Mesothelial cell of epicardium (in vitro differentiated cells): Measurements from ENCODE around the gene DPP4. TPM values are rescaled to one million over a fixed set of nuclear protein-coding genes. Genes with fewer than 3 reads are reported as not detected.
"Not testable (repeated sequence)": the region's sequence is repeated elsewhere in the genome, so short reads cannot be mapped to it uniquely, and the experiment has no call there.

Experiments used
- DNase-seq, 2 experiments: peaks; one replicate each; pipeline ENCODE4 v3.0.0; 2021; ENCODE audit warnings: low spot score in 2 of 2; ENCODE audit not compliant: unreplicated experiment in 2 of 2
- H3K27ac Mint-ChIP-seq: 2 replicates; pipeline ENCODE4 v1.8.0; 2021; ENCODE audit warnings: mixed read lengths
- H3K27me3 Mint-ChIP-seq: 2 replicates; pipeline ENCODE4 v1.8.0; 2021; ENCODE audit warnings: low read depth, mixed read lengths
- H3K36me3 Mint-ChIP-seq: 2 replicates; pipeline ENCODE4 v1.8.0; 2021; ENCODE audit warnings: mixed read lengths
- H3K4me1 Mint-ChIP-seq: 2 replicates; pipeline ENCODE4 v1.8.0; 2021; ENCODE audit warnings: mixed read lengths
- H3K4me3 Mint-ChIP-seq: 2 replicates; pipeline ENCODE4 v1.8.0; 2021; ENCODE audit warnings: mild to moderate bottlenecking, moderate library complexity, mixed read lengths
- H3K9me3 Mint-ChIP-seq: 2 replicates; pipeline ENCODE4 v1.8.0; 2021; ENCODE audit warnings: mixed read lengths
- CTCF ChIP-seq: fragments of 200-600 bp; sonication (generic); IDR thresholded peaks from one replicate; pipeline ENCODE4 v1.5.0; 2021; ENCODE audit warnings: antibody characterized with exemption; ENCODE audit not compliant: unreplicated experiment
- total RNA-seq: library from RNA; stranded (reverse); gene quantifications from 3 replicates; pipeline ENCODE4 v1.2.1, GENCODE V29; 2021

DPP4 gene
- total RNA-seq, 1 donor from 2014 or later, result 8.2 TPM

- Mint-ChIP-seq H3K4me3 (no peak overlapping the region), H3K27ac (no peak overlapping the region), H3K36me3 (peaks cover 7% of the 10 kb centered on the region), H3K27me3 (peaks cover 1% of the 10 kb centered on the region), H3K9me3 (peaks cover 18% of the 10 kb centered on the region), H3K4me1 (no peaks in the 10 kb centered on the region)
- TF ChIP-seq CTCF, result no peak
- DNase-seq, result no peak
Measured at GRCh38 chr2:162057426-162057825, 16.6 kb downstream of the DPP4 start.

GRCh38 chr2:162056796-162057399 is 17.1 kb downstream of the DPP4 start:
- Mint-ChIP-seq H3K4me1 (no peaks in the 10 kb centered on the region), H3K4me3 (no peak overlapping the region), H3K27ac (no peak overlapping the region), H3K36me3 (peaks cover 7% of the 10 kb centered on the region), H3K27me3 (peaks cover 1% of the 10 kb centered on the region), H3K9me3 (peaks cover 18% of the 10 kb centered on the region)
- no peak for TF ChIP-seq CTCF
- no peak for DNase-seq

- no peak for DNase-seq
- no peak overlapping the region for H3K4me3 Mint-ChIP-seq
- H3K9me3 Mint-ChIP-seq, result peaks cover 18% of the 10 kb centered on the region
- H3K4me1 Mint-ChIP-seq, result no peaks in the 10 kb centered on the region
- no peaks in the 10 kb centered on the region for H3K27me3 Mint-ChIP-seq
- no peak for TF ChIP-seq CTCF
- H3K27ac Mint-ChIP-seq, result no peak overlapping the region
- peaks cover 7% of the 10 kb centered on the region for H3K36me3 Mint-ChIP-seq
Measured at GRCh38 chr2:162053808-162054155, 20.2 kb downstream of the DPP4 start.

- H3K4me3 Mint-ChIP-seq, result no peak overlapping the region
- H3K27me3 Mint-ChIP-seq, result no peaks in the 10 kb centered on the region
- H3K27ac Mint-ChIP-seq, result no peak overlapping the region
- no peak for TF ChIP-seq CTCF
- no peaks in the 10 kb centered on the region for H3K4me1 Mint-ChIP-seq
- H3K9me3 Mint-ChIP-seq, result peaks cover 18% of the 10 kb centered on the region
- no peak for DNase-seq
- H3K36me3 Mint-ChIP-seq, result peaks cover 7% of the 10 kb centered on the region
Measured at GRCh38 chr2:162053066-162053807, 20.8 kb downstream of the DPP4 start.

GRCh38 chr2:162050513-162050961 is 23.5 kb downstream of the DPP4 start:
- TF ChIP-seq CTCF, result no peak
- Mint-ChIP-seq H3K4me1 (no peaks in the 10 kb centered on the region), H3K27me3 (no peaks in the 10 kb centered on the region), H3K36me3 (no peaks in the 10 kb centered on the region), H3K27ac (no peak overlapping the region), H3K9me3 (no peaks in the 10 kb centered on the region), H3K4me3 (no peak overlapping the region)
- no peak for DNase-seq

GRCh38 chr2:162049089-162049488 is 24.9 kb downstream of the DPP4 start:
- H3K4me1 Mint-ChIP-seq, H3K4me3 Mint-ChIP-seq, DNase-seq, H3K27ac Mint-ChIP-seq, H3K27me3 Mint-ChIP-seq, H3K36me3 Mint-ChIP-seq, H3K9me3 Mint-ChIP-seq: not testable (repeated sequence)
